HG03108 (cell line): Measurements from ENCODE around the gene MAPK9.
A peak's percentile ranks its signal among the peaks of the same experiment; 100 is the strongest.
"Not testable (repeated sequence)": the region's sequence is repeated elsewhere in the genome, so short reads cannot be mapped to it uniquely, and the experiment has no call there.

Source experiments
- ATAC-seq: cut with Tn5 transposase; IDR thresholded peaks from one replicate; pipeline ENCODE4 v1.9.1; 2021; ENCODE audit warnings: moderate library complexity; ENCODE audit not compliant: unreplicated experiment

Gene MAPK9

DNA sequence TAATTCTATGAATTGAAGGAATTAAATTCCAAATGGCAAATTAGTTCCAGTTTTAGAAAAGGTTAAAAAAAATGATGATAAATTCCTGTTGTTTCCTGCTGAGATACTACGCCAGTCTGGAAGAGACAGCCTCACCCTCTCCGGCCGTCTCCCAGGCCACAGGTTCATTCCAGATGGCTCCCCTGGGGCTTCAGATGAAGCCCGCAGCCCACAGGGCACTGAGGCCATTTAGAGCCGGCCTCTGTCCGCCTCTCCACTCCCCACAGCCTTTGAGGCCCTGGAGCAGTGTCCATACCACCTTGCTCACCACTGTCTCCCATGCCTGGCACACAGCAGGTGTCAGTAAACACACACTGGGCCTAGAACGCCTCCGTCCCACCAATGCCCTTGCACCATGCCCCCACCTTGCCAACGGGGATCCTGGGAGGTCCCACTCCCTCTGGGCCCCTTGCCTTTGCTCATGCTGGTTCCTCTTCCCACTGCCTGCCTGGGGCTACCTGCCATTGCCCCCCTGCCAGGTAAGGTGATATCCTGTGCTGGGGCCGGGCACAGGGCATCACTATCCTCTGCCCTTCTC is 35.2 kb upstream of the MAPK9 start:
- ATAC-seq: no peak

DNA sequence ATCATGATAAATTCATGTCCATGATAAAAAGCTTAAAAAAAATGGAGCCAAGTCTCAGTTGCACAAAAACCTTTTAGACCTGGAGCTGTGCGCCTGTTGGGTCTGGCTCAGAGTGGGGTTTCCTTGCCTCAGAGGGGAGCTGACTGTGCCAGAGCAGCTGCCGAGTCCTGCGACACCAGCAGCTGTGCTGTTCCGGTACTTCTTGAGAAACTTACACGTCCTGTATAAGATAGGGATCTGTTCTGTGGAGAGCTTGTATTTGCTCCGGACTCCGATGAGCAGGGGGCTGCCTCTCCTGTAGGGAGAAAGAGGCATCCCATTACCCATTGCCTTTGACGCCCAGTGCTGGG is 32.7 kb upstream of the MAPK9 start:
- no peak for ATAC-seq

DNA sequence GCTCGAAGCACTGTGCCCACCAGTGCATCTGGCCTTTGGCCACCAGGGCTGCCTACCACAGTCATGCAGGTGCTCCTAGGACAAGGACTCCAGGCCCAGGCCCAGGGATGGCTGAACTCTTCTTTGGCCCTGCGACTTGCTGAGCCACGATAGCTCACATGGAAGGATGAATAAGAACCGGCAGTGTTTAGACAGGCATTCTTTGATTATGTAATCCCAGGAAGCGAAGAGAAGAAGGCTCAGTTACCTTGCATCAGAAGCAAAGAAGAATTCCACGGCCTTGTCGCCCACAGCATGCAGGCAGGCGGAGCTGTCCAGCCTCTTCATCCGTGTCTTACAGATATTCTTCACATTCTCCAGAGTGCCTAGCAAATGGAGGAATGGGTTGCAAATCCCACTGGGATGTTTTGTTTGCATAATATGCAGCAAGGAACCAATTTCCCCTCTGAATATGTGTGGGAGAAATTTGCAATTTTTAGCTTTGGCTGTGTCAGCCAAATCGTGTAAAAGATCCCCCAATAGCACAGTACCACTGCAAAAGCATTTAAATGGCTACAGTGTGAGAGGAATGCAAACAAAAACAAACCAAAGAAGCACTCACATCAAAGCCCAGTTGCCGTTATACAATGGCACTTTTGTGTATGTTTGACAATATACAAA is 32.2 kb upstream of the MAPK9 start:
- no peak for ATAC-seq

DNA sequence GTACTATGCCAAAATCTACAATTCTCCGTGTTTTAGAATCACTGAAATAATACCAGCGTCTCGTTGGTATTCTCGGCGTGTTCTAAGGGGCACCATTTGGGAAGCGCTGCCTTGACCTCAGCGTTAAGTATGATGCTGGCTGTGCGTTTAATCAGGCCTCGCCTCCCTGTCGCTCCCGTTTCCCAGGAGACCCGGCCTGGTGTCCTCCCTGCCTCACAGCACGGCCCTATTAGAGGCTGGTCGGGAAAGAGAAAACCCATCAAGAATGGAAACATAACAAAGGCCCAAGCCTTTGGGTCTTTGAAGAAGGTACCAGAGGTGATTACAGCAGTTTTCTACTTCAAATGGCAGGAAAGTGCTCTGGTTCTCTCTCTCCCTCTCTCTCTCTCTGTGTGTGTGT is 31.3 kb upstream of the MAPK9 start:
- no peak for ATAC-seq

DNA sequence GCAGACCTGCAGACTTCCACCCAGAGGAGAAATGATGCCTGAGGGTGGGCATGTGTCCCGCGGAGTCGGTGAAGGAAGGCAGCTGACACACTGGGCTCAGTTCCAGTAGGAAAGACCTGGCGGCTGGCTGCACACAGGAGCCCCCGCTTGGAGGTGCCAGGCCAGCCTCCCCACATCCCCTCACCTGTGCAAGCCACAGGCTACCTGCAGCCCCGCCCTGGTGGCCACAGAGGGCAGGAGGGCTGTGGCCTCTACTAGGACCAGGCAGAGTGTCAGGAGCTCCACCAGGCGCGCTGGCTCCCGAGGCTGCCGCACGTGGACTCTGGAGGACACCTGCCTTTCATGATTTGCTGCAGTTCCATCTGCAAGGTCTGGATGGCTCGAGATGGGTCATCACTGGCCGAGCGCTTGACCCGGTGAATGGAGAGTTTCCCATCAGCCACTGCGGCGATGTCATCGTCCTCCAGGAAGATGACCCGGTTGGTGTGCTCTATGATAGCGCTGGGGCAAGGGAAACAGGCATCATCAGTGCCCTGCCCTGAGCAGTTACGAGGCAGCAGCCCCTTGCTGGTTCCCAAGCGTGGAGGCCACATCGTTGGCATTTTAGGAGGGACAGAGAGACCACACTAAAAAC is 26.7 kb upstream of the MAPK9 start:
- ATAC-seq: no peak

DNA sequence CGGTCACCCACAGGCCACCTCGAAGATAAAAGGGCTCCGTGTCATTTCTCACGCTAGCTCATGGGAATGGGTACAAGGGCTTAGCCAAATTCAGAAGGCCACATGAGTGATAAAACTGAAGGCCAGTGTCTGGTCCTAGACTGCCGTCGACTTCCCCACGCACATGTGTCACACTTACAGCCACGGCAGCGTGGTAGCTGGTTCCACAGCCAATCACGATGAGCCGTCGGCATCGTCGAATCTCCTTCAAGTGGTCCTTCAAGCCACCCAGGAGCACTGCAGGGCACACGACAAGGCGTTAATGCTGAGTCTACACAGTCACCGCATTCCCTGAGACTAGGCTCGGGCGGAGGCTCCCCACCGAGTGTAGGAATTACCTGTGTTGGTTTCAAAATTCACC is 24.7 kb upstream of the MAPK9 start:
- no peak for ATAC-seq

DNA sequence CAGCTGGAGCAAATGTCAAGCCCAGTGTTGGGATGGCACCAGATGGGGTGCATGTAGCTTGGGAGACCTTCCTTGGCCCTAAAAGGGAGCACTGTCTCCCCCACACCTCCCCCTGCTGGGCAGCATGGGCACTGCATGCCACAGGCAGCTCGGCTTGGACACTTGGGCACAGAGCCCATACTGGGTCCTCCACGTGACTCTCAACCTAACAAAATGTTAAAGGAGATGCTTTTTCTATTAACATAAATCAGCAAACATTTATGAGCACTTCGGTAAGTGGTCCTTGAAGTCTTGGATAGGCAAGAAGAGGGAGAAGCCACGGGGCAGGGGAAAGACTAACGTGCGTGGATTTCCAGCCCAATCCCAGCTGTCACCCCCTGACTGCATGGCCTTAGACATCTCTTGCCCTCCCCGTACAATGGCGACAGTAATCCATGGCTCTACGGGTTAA is 23.9 kb upstream of the MAPK9 start:
- no peak for ATAC-seq

DNA sequence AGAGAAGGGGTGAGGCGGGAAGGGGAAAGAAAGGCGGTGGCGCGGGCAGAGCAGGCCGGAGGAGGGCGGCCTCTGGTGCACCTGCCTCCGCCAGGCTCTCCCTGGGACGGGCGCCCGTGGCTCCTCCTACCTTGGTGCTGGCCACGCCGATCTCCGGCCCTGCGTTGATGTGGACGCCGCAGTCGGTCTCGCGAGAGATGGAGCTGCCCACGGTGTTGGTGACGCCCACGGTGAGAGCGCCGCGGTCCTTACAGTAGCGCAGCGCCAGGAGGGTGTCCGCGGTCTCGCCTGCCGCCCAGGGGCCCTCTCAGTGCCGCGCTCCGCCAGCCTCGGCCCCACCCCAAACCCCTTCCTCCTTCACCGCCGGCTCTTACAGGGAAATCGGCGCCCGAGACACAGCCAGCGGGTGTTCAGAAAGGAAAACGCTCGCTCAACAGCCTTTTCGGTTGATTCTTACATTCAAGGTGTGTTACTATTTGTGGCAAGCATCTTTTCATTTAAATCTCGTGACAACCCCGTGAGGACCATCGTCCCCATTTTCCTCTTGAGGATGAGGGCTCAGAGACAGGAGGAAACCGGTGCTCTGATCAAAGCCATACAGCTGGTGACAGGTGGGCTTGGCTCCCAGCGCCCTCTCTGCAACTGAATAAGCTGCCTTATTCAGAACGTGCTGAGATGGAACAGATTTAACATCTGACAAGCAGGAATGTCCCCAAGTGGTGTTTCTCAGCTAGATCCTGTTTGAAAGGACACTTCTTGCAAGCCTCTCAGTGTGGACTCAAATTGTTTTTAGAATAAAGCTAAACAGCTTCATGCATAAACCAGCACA is 22.0 kb upstream of the MAPK9 start:
- peak; percentile 89 for ATAC-seq

DNA sequence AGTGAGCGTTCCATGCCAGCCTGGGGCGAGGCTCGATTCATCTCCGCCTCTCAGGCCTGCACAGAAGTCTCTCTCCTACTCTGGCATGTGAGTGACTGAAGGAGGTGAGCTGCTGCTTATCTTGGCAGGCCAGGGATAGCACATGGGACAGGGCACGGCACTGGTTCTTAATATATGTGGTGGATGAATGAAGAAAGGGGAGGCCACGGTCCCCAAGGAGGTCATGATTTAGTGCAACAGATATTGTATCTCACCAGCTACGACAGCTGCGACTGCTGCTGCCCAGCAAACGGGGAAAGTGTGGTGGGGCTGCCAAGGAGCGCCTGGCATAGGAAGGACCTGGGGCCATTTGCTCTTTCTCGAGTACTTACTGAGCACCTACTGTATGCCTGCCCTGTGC is 19.3 kb upstream of the MAPK9 start:
- no peak for ATAC-seq

DNA sequence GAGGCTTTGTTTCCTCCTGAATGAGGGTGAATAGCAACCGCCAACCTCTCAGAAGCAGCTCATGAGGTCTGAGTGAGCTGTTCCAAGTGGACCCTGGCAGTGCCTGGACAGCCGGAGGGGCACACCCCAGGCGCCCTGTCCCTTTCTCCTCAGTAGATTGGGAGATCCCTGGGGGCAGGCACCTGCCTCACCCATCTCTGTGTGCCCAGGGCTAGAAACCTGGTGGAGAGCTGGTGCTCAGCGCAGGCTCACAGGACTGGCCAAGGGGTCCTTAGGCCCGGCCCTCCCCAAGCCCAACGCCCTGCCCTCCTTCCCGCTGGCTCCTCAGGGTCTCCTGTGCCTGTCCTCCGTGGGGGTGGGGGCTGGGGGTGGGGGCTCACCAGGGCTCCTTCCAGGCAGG is 14.9 kb upstream of the MAPK9 start:
- no peak for ATAC-seq

DNA sequence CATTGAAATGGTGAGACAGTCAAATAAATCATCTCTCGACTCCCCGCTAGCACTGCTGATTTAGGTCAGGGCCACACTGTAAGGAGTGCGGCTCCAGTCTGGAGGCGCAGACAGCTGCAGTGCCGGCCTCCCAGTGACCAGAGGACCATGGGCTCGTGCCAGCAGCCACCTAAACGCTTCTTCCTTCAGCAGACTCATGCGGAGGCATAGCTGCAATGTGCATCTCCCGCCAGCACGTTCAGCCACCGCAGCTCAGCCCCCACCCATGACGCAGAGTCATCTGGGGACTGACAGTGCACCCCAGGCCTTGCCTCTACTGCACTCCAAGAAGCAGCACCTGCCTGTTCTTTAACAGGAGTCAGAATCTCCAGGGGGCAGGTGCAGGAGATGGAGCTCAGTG is 13.6 kb upstream of the MAPK9 start:
- ATAC-seq: no peak

DNA sequence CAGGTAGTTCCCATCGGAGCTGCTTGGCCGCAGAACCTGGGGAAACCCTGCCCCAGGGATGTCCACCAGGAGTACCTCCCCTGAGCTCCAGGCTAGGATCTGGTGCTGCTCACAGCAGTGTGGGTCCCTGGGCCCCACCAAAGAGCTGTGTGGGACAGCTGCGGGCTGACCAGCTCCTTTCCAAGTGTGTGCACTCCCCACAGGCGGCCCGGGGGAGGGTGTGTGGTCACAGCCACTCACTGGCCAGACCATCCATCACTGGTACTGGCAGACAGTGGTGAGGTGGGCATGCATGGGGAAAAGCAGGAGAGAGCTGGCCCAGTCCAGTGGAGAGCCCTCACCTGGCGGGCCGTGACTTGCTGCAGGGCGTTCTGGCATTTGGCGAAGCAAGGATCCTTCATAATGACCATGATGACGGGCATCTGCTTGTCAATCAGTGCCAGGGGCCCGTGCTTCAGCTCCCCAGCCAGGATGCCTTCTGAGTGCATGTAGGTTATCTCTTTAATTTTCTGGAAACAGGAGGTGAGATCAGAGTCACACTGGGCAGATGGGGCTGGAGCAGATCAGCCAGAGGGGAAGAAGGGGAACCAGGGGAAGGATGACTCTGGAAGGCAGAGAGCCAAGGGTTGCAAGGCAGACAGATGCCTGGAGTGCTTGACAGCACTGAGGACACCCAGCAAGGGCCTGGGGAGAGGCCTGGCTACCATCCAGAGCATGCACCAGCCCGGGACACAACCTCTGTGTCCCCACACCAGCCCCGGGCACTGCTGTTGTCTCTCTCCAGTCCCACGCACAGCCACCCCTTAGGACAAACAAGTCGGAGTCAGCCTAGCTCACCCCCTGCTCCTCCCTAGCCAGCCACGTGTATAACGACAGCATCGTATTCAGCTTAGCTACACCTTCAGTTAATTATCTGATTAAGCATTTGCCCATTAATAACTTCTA is 12.8 kb upstream of the MAPK9 start:
- ATAC-seq: no peak

DNA sequence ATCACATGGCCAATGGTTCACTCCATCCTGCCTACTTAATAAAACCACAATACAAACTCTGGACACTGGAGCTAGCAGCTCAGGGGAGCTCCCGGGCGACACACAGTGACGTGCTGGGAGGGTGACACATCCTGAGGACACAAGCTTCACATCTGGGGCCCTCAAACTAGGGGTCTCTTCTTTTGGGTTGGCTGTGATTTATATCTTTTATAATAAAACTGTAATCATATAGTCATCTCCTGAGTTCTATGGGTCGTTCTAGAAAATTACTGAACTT is 12.1 kb upstream of the MAPK9 start:
- ATAC-seq: no peak

DNA sequence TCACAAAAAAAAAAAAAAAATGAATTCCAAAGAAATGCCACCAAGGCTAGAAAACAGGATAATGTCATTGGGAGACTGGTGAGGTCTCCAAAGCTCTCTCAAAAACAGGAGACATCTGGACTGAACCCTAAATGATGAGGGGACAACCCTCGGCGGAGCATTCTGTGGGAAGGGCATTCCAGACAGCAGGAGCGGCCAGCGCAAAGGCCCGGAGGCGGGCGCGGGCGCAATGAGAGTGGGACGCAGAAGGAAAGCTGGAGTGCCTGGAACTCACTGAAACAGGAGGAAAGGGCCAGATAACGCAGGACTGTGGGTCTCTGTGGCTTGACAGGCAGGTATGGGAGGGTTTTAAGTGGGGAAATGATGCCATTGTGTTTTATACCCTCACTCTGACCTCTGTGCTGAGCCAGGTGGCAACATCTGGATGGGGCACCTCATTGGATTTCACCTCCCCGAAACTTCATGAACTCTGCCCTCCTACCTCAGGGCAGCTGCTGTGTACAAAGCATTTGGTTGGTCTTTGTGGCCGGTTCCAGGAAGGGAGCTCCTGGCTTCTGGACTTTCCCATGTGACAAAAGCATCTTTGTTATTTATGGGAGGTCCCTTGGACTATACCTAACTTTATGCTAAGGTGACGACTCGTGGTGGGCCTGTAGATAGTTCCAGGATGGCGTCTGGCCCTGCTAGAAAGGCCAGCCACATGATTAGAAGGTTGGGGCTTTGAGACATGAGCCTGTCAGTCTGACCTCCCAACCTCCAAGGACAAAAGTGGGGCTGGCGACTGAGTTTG is 11.5 kb upstream of the MAPK9 start:
- ATAC-seq: no peak

DNA sequence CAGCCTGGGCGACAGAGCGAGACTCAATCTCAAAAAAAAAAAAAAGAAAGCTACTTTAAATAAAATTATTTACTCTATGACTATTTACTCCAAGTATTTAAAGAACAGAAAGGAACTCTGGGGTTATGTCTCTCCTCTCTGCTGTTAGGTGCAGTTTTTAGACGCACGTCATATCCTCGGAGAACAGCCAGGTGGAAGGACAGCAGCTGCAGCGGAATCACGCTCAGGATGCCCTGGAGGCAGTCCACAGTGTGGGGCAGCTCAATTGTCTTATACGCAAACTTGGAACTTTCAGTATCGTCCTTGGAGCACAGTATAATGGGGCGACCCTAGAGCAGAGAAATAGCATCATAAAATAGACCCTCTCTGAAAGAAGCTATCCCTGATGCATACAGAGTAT is 10.4 kb upstream of the MAPK9 start:
- no peak for ATAC-seq

DNA sequence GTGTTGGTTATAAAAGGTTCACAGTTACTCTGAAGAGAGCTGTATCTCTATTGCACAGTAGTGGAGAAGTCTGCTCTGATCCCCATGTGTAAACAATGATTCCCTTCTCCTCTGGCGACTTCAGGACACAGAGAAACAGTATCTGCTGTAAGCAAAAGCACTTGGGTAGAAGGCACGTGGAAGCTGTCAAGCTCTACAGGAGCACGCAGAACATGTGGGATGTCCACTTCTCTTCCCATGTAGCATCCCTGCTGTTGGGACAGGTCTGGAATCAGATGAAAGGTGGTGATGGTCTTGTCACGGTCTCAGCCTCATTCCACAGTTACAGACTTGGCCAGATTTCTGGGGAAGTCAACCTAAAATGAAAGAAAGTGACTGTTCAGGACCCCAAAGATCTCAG is 9.4 kb upstream of the MAPK9 start:
- ATAC-seq: no peak

DNA sequence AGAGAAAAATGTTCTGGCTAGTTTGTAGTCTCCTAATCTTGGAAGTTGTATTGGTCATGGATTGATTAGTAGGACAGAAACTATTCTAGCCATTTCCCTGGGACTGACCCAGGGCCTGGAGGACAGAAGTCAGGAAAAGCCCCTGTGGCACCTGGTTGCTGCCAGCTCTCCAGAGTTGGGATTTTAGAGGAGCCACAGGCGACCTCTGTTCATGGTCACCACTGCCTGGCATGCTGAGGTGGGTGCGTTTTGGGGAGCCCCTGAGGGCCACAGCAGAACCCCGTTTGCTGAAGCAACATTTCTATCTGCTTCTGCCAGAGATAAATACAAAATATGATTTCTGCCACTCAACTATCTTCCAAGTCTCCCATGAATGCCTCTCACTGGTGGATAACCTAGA is 7.6 kb upstream of the MAPK9 start:
- ATAC-seq: no peak

DNA sequence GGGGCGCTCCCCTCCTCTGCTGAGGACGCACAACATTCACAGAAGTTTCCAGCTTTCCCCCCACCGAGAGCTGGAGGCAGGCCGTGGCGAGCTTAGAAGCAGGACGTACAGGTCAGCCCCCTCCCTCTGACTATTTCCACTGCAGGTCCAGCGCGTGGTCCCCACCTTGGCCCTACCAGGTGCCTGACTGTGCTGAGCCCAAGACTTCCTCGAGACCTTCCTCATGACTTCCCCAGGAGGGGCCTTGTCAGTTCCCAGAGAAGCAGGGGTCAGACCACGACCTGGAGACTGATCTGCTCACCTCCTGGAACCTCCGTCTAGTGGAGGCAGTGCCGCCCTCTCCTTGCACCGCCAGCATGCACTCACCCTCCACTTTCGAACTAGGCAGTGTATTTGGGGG is 7.1 kb upstream of the MAPK9 start:
- ATAC-seq: not testable (repeated sequence)

DNA sequence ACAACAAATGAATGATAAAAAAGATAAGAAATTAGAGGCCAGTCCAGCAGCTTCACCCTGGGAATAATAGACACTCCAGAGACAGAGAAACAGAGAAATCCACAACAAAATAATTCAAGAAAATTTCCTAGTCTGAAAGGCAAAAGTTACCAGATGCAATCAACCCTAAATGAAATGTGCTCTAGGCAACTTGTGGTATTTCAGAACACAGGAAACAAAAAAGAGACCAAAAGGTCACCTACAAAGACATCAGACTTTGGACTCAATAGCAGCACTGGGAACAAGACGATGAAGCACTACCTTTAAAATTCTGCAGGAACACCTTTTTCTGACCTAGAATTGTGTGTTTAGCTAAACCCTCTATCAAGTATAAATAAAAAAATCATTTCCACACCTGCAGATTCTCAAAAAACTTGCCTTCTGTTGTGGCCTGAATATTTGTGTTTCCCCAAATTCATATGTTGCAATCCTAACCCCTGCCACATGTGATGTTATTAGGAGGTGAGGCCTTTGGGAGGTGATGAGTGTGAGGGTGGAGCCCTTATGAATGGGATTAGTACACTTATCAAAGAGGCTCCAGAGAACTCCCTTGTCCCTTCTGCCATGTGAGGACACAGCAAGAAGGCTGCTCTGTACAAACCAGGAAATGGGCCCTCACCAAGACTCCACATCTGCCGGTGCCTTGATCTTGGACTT is 5.9 kb upstream of the MAPK9 start:
- no peak for ATAC-seq

DNA sequence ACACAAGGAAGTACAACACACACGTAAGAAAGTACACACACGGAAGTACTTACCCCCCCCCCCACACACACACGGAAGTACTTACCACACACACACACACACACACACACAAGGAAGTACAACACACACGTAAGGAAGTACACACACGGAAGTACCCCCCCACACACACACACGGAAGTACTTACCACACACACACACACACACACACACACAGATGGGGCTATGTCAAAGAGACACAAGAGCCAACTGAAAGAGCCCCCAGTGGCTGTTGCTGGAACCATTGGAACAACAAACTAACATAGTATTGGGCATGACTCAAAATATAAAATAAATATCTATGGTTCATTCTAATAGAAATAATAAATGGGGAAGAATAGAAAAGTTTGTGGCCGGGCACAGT is 4.9 kb upstream of the MAPK9 start:
- no peak for ATAC-seq
